Caco-2 (cell line): ENCODE data around the gene FOXP4. TPM values are rescaled to one million over a fixed set of nuclear protein-coding genes. Genes with fewer than 3 reads are reported as not detected.

ENCODE experiments used
- BruUV-seq: library from RNA; stranded (reverse); fragments of 400-500 nt; replicated peaks from 2 replicates; lab custom pipeline; 2021; lab: Mats Ljungman, UMichigan
- CTCF ChIA-PET: fragments of 300-600 bp; sonication (Branson Sonifier 250); formaldehyde crosslinking; loops from one replicate; lab custom pipeline; 2022; ENCODE audit warnings: antibody characterized with exemption; lab: Charles Lee
- POLR2A ChIA-PET: fragments of 300-600 bp; sonication (Branson Sonifier 250); formaldehyde crosslinking; loops from one replicate; lab custom pipeline; 2022; ENCODE audit warnings: antibody characterized with exemption; lab: Charles Lee
- DNase-seq, 2 experiments: peaks; one replicate each; pipeline versions ENCODE4 v3.0.0 to v3.0.0-alpha.2; 2020 to 2022
- H3K27me3 ChIP-seq: replicated peaks from 2 replicates; pipeline ENCODE4 v1.6.0; 2011; ENCODE audit warnings: low read length; ENCODE audit not compliant: control insufficient read depth, insufficient read depth
- H3K36me3 ChIP-seq: 2 replicates; pipeline ENCODE4 v1.5.1; 2011; ENCODE audit warnings: low read length; ENCODE audit not compliant: control insufficient read depth, insufficient read depth
- H3K4me1 ChIP-seq: fragments of 250-450 bp; sonication (Bioruptor Pico); 2 replicates; pipeline ENCODE4 v1.5.1; 2020; ENCODE audit warnings: mild to moderate bottlenecking
- H3K4me3 ChIP-seq: 2 replicates; pipeline ENCODE4 v1.5.1; 2011; ENCODE audit warnings: low read depth, mild to moderate bottlenecking, control low read depth, low read length
- H3K9me3 ChIP-seq: fragments of 250-450 bp; sonication (Bioruptor Pico); 2 replicates; pipeline ENCODE4 v1.5.1; 2020; ENCODE audit warnings: mild to moderate bottlenecking, moderate library complexity
- H3K27ac Mint-ChIP-seq: one replicate; pipeline ENCODE4 v1.8.0; 2022; ENCODE audit warnings: mixed read lengths; ENCODE audit not compliant: unreplicated experiment
- H3K27me3 Mint-ChIP-seq: one replicate; pipeline ENCODE4 v1.8.0; 2022; ENCODE audit warnings: mixed read lengths; ENCODE audit not compliant: insufficient read depth, unreplicated experiment
- H3K36me3 Mint-ChIP-seq: one replicate; pipeline ENCODE4 v1.8.0; 2022; ENCODE audit warnings: mild to moderate bottlenecking, mixed read lengths; ENCODE audit not compliant: insufficient read depth, unreplicated experiment
- H3K4me1 Mint-ChIP-seq: one replicate; pipeline ENCODE4 v1.8.0; 2022; ENCODE audit warnings: low read depth, mixed read lengths; ENCODE audit not compliant: unreplicated experiment
- H3K4me3 Mint-ChIP-seq: one replicate; pipeline ENCODE4 v1.8.0; 2022; ENCODE audit warnings: mild to moderate bottlenecking, moderate library complexity, mixed read lengths; ENCODE audit not compliant: unreplicated experiment
- H3K9me3 Mint-ChIP-seq: one replicate; pipeline ENCODE4 v1.8.0; 2022; ENCODE audit warnings: mixed read lengths; ENCODE audit not compliant: unreplicated experiment
- intact Hi-C: fragments of 100-400 bp; cut with micrococcal nuclease; formaldehyde crosslinking; loops from one replicate; pipeline ENCODE4 v1.10.0; 2022; ENCODE audit not compliant: unreplicated experiment
- total RNA-seq: library from RNA; stranded (reverse); gene quantifications from 2 replicates; pipeline ENCODE4 v1.2.3, GENCODE V29; 2022
- TF ChIP-seq, protein P1 (sequence below), 2 experiments: fragments of 200-600 bp in 1 of 2; IDR thresholded peaks; 1 replicate in 1 of 2; 2 replicates in 1 of 2; pipeline versions ENCODE4 v1.5.1 to v1.8.0; 2011 to 2022; ENCODE audit warnings: antibody characterized with exemption in 1 of 2, control low read depth in 1 of 2, inconsistent platforms in 1 of 2, low read depth in 1 of 2, low read length in 1 of 2, mild to moderate bottlenecking in 1 of 2, moderate library complexity in 1 of 2; ENCODE audit not compliant: insufficient read depth in 1 of 2, severe bottlenecking in 1 of 2, unreplicated experiment in 1 of 2

Gene FOXP4
- total RNA-seq, 1 experiment from 2014 or later, result 117 TPM

DNA sequence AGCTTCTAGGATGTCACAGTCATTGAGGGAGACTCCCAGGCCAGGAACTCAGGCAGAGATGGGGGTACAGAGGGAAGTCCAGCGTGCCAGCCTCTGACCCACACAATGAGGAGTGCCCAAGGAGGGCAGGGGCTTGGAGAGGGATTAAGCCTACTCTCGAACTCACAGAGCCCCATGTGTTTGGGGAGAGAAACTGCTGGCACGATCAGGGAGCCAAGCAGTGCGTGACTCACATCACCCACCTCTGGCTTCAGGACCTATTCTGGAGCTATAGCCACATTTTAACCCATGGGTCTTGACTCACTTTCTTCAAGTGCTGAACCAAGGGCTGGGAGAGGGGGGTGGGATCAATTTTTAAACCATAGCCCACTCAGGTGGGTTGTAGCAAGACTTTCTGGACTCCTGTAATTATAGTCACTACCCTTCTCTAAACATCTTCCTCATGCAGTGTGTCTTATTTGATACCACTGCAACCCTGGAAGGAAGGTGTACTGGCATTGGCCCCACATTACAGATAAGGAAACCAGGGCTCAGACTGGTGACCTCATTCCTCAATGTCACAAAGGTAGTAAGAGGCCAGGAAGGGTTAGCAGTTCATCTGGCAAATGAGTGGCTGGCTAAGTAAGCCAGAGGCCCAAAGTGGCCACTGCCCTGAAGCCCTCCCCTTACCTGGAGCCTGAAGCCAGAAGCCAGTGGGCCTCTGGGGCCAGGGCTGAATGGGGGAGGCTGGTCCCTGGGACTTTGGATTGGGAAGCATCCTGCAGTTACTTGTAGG lies 12.0 kb downstream of the FOXP4 start:
- peaks cover under 1% of the 10 kb centered on the region; the same call in 1 of the 2 replicates for H3K36me3 ChIP-seq
- H3K9me3 ChIP-seq, result no peaks in the 10 kb centered on the region
- no peak overlapping the region for H3K27ac Mint-ChIP-seq
- no peaks in the 10 kb centered on the region for H3K27me3 Mint-ChIP-seq
- peaks cover 8% of the 10 kb centered on the region; the same call in 1 of the 2 replicates for H3K4me1 ChIP-seq
- no peak overlapping the region for H3K4me3 Mint-ChIP-seq
- ChIA-PET POLR2A (no interaction called here), CTCF (no interaction called here)
- no peak overlapping the region for H3K4me3 ChIP-seq
- no peaks in the 10 kb centered on the region for H3K27me3 ChIP-seq
- H3K9me3 Mint-ChIP-seq, result no peaks in the 10 kb centered on the region
- no TSS peak for BruUV-seq
- peaks cover 21% of the 10 kb centered on the region for H3K4me1 Mint-ChIP-seq
- intact Hi-C loops, result no loop called here
- DNase-seq, result no peak
- TF ChIP-seq, protein P1, sequence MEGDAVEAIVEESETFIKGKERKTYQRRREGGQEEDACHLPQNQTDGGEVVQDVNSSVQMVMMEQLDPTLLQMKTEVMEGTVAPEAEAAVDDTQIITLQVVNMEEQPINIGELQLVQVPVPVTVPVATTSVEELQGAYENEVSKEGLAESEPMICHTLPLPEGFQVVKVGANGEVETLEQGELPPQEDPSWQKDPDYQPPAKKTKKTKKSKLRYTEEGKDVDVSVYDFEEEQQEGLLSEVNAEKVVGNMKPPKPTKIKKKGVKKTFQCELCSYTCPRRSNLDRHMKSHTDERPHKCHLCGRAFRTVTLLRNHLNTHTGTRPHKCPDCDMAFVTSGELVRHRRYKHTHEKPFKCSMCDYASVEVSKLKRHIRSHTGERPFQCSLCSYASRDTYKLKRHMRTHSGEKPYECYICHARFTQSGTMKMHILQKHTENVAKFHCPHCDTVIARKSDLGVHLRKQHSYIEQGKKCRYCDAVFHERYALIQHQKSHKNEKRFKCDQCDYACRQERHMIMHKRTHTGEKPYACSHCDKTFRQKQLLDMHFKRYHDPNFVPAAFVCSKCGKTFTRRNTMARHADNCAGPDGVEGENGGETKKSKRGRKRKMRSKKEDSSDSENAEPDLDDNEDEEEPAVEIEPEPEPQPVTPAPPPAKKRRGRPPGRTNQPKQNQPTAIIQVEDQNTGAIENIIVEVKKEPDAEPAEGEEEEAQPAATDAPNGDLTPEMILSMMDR (IDR thresholded peaks at IDR 0.05; ENCODE audit: insufficient read depth in 1 of 2, low read depth in 1 of 2, low read length in 1 of 2, severe bottlenecking in 1 of 2, unreplicated experiment in 1 of 2), result no peak
- H3K36me3 Mint-ChIP-seq, result peaks cover 54% of the 10 kb centered on the region

DNA sequence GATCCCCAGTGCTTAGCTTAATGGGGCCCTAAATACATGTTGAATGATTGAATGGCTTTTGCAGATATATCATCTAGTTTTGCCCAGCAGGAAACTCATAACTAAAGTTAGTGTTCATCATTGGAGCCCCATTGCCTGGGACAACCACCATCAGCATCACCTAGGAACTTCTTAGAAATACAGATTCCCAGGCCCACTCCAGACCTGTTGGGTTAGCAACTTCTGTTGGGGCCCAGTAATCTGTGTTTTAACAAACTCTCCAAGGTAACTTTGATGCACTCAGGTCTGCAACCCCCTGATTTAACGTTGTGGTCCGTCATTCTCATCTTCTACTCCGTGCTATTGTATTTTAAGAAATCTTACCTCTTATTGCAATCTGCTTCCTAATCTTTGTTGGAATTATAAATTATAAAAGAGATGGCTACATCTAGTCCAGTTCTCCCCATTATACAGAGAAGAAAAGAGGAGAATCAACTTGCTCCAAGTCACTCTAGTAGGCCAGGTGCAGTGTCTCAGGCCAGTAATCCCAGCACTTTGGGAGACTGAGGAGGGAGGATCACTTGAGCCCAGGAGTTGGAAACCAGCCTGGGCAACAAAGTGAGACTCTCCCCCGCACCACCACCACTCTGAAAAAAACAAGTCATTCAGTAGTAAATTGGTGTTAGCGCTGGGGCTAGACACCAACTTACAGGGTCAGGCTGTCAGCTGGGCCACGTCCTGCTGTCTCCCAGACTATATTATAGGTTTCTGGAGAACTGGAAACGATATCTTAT lies 13.7 kb downstream of the FOXP4 start:
- POLR2A ChIA-PET, result no interaction called here
- DNase-seq, result no peak
- no peaks in the 10 kb centered on the region for H3K9me3 ChIP-seq
- Mint-ChIP-seq H3K36me3 (peaks cover 57% of the 10 kb centered on the region), H3K27me3 (no peaks in the 10 kb centered on the region), H3K4me3 (no peak overlapping the region), H3K27ac (no peak overlapping the region), H3K4me1 (peaks cover 21% of the 10 kb centered on the region), H3K9me3 (no peaks in the 10 kb centered on the region)
- peaks cover 1% of the 10 kb centered on the region; the same call in 1 of the 2 replicates for H3K36me3 ChIP-seq
- CTCF ChIA-PET, result no interaction called here
- BruUV-seq, result no TSS peak
- intact Hi-C loops, result no loop called here
- H3K4me1 ChIP-seq, result no peaks in the 10 kb centered on the region; the same call in 1 of the 2 replicates
- TF ChIP-seq, protein P1 (IDR thresholded peaks at IDR 0.05; ENCODE audit: insufficient read depth in 1 of 2, low read depth in 1 of 2, low read length in 1 of 2, severe bottlenecking in 1 of 2, unreplicated experiment in 1 of 2), result no peak
- H3K4me3 ChIP-seq, result no peak overlapping the region
- no peaks in the 10 kb centered on the region for H3K27me3 ChIP-seq

DNA sequence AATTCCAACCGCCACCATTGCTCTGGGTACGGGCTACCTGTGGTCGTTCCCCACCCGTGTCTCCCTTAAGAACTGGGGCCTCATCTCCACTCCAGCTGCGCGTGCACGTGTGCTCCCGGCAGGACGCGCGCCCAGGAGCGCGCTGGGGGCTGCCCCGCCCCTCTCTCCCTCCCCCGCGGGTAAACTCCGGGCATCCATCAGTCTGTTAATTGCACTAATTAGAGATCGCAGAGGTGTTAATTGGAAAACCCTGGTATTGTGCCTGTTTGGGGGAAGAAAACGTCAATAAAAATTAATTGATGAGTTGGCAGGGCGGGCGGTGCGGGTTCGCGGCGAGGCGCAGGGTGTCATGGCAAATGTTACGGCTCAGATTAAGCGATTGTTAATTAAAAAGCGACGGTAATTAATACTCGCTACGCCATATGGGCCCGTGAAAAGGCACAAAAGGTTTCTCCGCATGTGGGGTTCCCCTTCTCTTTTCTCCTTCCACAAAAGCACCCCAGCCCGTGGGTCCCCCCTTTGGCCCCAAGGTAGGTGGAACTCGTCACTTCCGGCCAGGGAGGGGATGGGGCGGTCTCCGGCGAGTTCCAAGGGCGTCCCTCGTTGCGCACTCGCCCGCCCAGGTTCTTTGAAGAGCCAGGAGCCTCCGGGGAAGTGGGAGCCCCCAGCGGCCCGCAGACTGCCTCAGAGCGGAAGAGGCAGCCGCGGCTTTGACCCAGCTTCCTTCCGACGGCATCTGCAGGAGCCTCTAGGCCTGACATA lies 14.4 kb downstream of the FOXP4 start:
- peaks cover 3% of the 10 kb centered on the region for H3K36me3 ChIP-seq
- no peaks in the 10 kb centered on the region; the same call in 1 of the 2 replicates for H3K4me1 ChIP-seq
- no peaks in the 10 kb centered on the region for H3K27me3 ChIP-seq
- H3K9me3 Mint-ChIP-seq, result no peaks in the 10 kb centered on the region
- no peak overlapping the region for H3K4me3 ChIP-seq
- peaks cover 19% of the 10 kb centered on the region for H3K4me1 Mint-ChIP-seq
- H3K36me3 Mint-ChIP-seq, result peaks cover 59% of the 10 kb centered on the region
- no peak overlapping the region for H3K27ac Mint-ChIP-seq
- no peak overlapping the region for H3K4me3 Mint-ChIP-seq
- BruUV-seq, result no TSS peak
- H3K27me3 Mint-ChIP-seq, result no peaks in the 10 kb centered on the region
- no peaks in the 10 kb centered on the region for H3K9me3 ChIP-seq
- ChIA-PET CTCF (no interaction called here), POLR2A (no interaction called here)
- intact Hi-C loops, result no loop called here
- TF ChIP-seq, protein P1 (IDR thresholded peaks at IDR 0.05; ENCODE audit: insufficient read depth in 1 of 2, low read depth in 1 of 2, low read length in 1 of 2, severe bottlenecking in 1 of 2, unreplicated experiment in 1 of 2), result no peak
- no peak for DNase-seq
